SK-N-SH (cell line): ENCODE results near the gene CDC16. TPM values are rescaled to one million over a fixed set of nuclear protein-coding genes. Genes with fewer than 3 reads are reported as not detected.

ENCODE experiments used
- CTCF ChIA-PET: fragments of 300-600, 350-600 bp; formaldehyde crosslinking; extraction: SDS; loops from one replicate; lab custom pipeline; 2021; lab: Yijun Ruan, JAX
- POLR2A ChIA-PET: fragments of 350-600 bp; sonication (Branson Sonifier 250); formaldehyde crosslinking; extraction: SDS; loops from one replicate; lab custom pipeline; 2020; ENCODE audit warnings: antibody characterized with exemption, inconsistent platforms; lab: Yijun Ruan, JAX
- DNase-seq: peaks from one replicate; pipeline ENCODE4 v3.0.0; 2012
- H2AFZ ChIP-seq: fragments of 200-600 bp; sonication (generic); 2 replicates; pipeline ENCODE4 v1.8.1; 2016; ENCODE audit warnings: antibody characterized with exemption, mild to moderate bottlenecking, low read depth
- H3F3A ChIP-seq: fragments of 200-600 bp; sonication (generic); replicated peaks from 2 replicates; pipeline ENCODE3; 2016; ENCODE audit warnings: antibody characterized with exemption, mild to moderate bottlenecking; ENCODE audit not compliant: insufficient read depth
- H3K27ac ChIP-seq, 2 experiments: fragments of 200-500 bp in 1 of 2; fragments of 200-600 bp in 1 of 2; sonication (Bioruptor generic) in 1 of 2; sonication (generic), shearing (Covaris generic) in 1 of 2; 2 replicates each; pipeline versions ENCODE4 v1.5.1 to v1.6.1; 2014 to 2016; ENCODE audit warnings: low read depth in 2 of 2, inconsistent platforms in 1 of 2, low read length in 1 of 2, mild to moderate bottlenecking in 1 of 2, mixed read lengths in 1 of 2
- H3K27me3 ChIP-seq: fragments of 200-600 bp; sonication (generic), shearing (Covaris generic); 2 replicates; pipeline ENCODE4 v1.6.1; 2016; ENCODE audit warnings: mixed run types; ENCODE audit not compliant: insufficient read depth
- H3K36me3 ChIP-seq, 2 experiments: fragments of 200-500 bp in 1 of 2; fragments of 200-600 bp in 1 of 2; sonication (Bioruptor generic) in 1 of 2; sonication (generic) in 1 of 2; replicated peaks in 1 of 2; 2 replicates each; pipeline versions ENCODE3 to v1.5.1; 2014 to 2016; ENCODE audit warnings: low read length in 1 of 2, mild to moderate bottlenecking in 1 of 2; ENCODE audit not compliant: insufficient read depth in 2 of 2, control insufficient read depth in 1 of 2
- H3K4me1 ChIP-seq, 2 experiments: fragments of 200-500 bp in 1 of 2; fragments of 200-600 bp in 1 of 2; sonication (Bioruptor generic) in 1 of 2; sonication (generic), shearing (Covaris generic) in 1 of 2; 2 replicates each; pipeline versions ENCODE4 v1.5.1 to v1.6.1; 2014 to 2016; ENCODE audit warnings: low read depth in 1 of 2, low read length in 1 of 2, mixed run types in 1 of 2; ENCODE audit not compliant: insufficient read depth in 2 of 2, control insufficient read depth in 1 of 2
- H3K4me2 ChIP-seq: fragments of 200-600 bp; sonication (generic), shearing (Covaris generic); 2 replicates; pipeline ENCODE4 v1.6.1; 2017; ENCODE audit warnings: mixed run types
- H3K4me3 ChIP-seq, 2 experiments: fragments of 200-500 bp in 1 of 2; fragments of 200-600 bp in 1 of 2; sonication (Bioruptor generic) in 1 of 2; sonication (generic), shearing (Covaris generic) in 1 of 2; 2 replicates each; pipeline versions ENCODE4 v1.5.1 to v1.8.1; 2014 to 2016; ENCODE audit warnings: low read depth in 2 of 2, inconsistent platforms in 1 of 2, low read length in 1 of 2, mild to moderate bottlenecking in 1 of 2, mixed read lengths in 1 of 2, moderate library complexity in 1 of 2
- H3K79me2 ChIP-seq: fragments of 200-600 bp; sonication (generic); 2 replicates; pipeline ENCODE4 v1.8.1; 2017; ENCODE audit warnings: mild to moderate bottlenecking; ENCODE audit not compliant: insufficient read depth
- H3K9ac ChIP-seq: fragments of 200-600 bp; sonication (generic); 2 replicates; pipeline ENCODE4 v1.6.1; 2017; ENCODE audit warnings: mixed run types
- H3K9me2 ChIP-seq: fragments of 200-600 bp; sonication (generic); 2 replicates; pipeline ENCODE4 v1.6.1; 2017; ENCODE audit warnings: mixed run types
- H3K9me3 ChIP-seq: fragments of 200-600 bp; sonication (generic); 2 replicates; pipeline ENCODE4 v1.6.1; 2017; ENCODE audit warnings: mixed run types, mild to moderate bottlenecking, moderate library complexity
- H4K20me1 ChIP-seq: fragments of 200-600 bp; sonication (generic); 2 replicates; pipeline ENCODE4 v1.6.1; 2017; ENCODE audit warnings: mild to moderate bottlenecking, mixed run types; ENCODE audit not compliant: insufficient read depth
- ELF1 ChIP-seq: IDR thresholded peaks from 2 replicates; pipeline ENCODE4 v1.4.0; 2012
- EP300 ChIP-seq, 2 experiments: IDR thresholded peaks; 2 replicates each; pipeline versions ENCODE4 v1.4.0 to v1.6.1; 2012; ENCODE audit warnings: borderline replicate concordance in 1 of 2, low read depth in 1 of 2, low read length in 1 of 2
- FOSL2 ChIP-seq: IDR thresholded peaks from 2 replicates; pipeline ENCODE4 v1.4.0; 2012; ENCODE audit warnings: low read depth, mild to moderate bottlenecking, moderate library complexity, borderline replicate concordance
- FOXM1 ChIP-seq: IDR thresholded peaks from 2 replicates; pipeline ENCODE4 v1.4.0; 2012; ENCODE audit warnings: low read depth, mild to moderate bottlenecking
- GATA2 ChIP-seq: sonication (generic); formaldehyde crosslinking; IDR thresholded peaks from 2 replicates; pipeline ENCODE4 v1.5.0; 2020; ENCODE audit warnings: mild to moderate bottlenecking, missing genetic modification reagents
- MEF2A ChIP-seq: IDR thresholded peaks from 2 replicates; pipeline ENCODE4 v1.4.0; 2012; ENCODE audit warnings: low read depth, borderline replicate concordance
- POLR2AphosphoS5 ChIP-seq: IDR thresholded peaks from 2 replicates; pipeline ENCODE4 v1.6.1; 2012; ENCODE audit warnings: low read depth, low read length
- RAD21 ChIP-seq: IDR thresholded peaks from 2 replicates; pipeline ENCODE4 v1.6.1; 2012; ENCODE audit warnings: mild to moderate bottlenecking, low read length
- RCOR1 ChIP-seq: fragments of 150-350 bp; IDR thresholded peaks from 2 replicates; pipeline ENCODE4 v1.6.1; 2017; ENCODE audit warnings: antibody characterized with exemption, low read length
- RFX5 ChIP-seq: IDR thresholded peaks from 2 replicates; pipeline ENCODE4 v1.6.1; 2012; ENCODE audit warnings: mild to moderate bottlenecking, improper control_type of control experiment, low read length
- RXRA ChIP-seq: IDR thresholded peaks from 2 replicates; pipeline ENCODE4 v1.4.0; 2012; ENCODE audit warnings: low read depth, mild to moderate bottlenecking, borderline replicate concordance
- SIN3A ChIP-seq: IDR thresholded peaks from 2 replicates; pipeline ENCODE4 v1.6.1; 2012; ENCODE audit warnings: low read depth, mild to moderate bottlenecking, low read length, moderate library complexity, borderline replicate concordance
- SMC3 ChIP-seq: IDR thresholded peaks from 2 replicates; pipeline ENCODE4 v1.6.1; 2012; ENCODE audit warnings: low read depth, low read length, improper control_type of control experiment
- TAF1 ChIP-seq: IDR thresholded peaks from 2 replicates; pipeline ENCODE4 v1.6.1; 2012; ENCODE audit warnings: low read depth, mild to moderate bottlenecking, low read length, moderate library complexity, borderline replicate concordance
- TEAD4 ChIP-seq: IDR thresholded peaks from 2 replicates; pipeline ENCODE4 v1.4.0; 2012; ENCODE audit warnings: mild to moderate bottlenecking, borderline replicate concordance; ENCODE audit not compliant: insufficient read depth
- WGBS: methylation state at CpG from one replicate; pipeline ENCODE4 v1.1.6; 2017; ENCODE audit warnings: low lambda C conversion rate; 5-methylcytosine and 5-hydroxymethylcytosine counted together
- polyA plus RNA-seq, 3 experiments: library from polyadenylated mRNA; depleted of rRNA; stranded (reverse); fragments of >200 nt; gene quantifications; 2 replicates each; pipeline ENCODE4 v1.2.3, GENCODE V29; 2012
- TF ChIP-seq, protein P1 (sequence below): IDR thresholded peaks from 2 replicates; pipeline ENCODE4 v1.4.0; 2012; ENCODE audit warnings: low read depth, borderline replicate concordance
- TF ChIP-seq, protein P2 (sequence below): IDR thresholded peaks from 2 replicates; pipeline ENCODE4 v1.4.0; 2012; ENCODE audit warnings: low read depth
- TF ChIP-seq, protein P3 (sequence below): fragments of 150-350 bp; IDR thresholded peaks from 2 replicates; pipeline ENCODE4 v1.6.1; 2017; ENCODE audit warnings: antibody characterized with exemption, low read length, low read depth, borderline replicate concordance
- TF ChIP-seq, protein P4 (sequence below): fragments of 200-600 bp; sonication (generic); IDR thresholded peaks from 2 replicates; pipeline ENCODE4 v1.6.1; 2017; ENCODE audit warnings: antibody characterized with exemption, mild to moderate bottlenecking, moderate library complexity
- TF ChIP-seq, protein P5 (sequence below): IDR thresholded peaks from 2 replicates; pipeline ENCODE4 v1.4.0; 2012; ENCODE audit warnings: low read depth, borderline replicate concordance
- TF ChIP-seq, protein P6 (sequence below): fragments of 150-350 bp; IDR thresholded peaks from 2 replicates; pipeline ENCODE4 v1.6.1; 2016; ENCODE audit warnings: mild to moderate bottlenecking, low read depth, low read length

Gene CDC16
- polyA plus RNA-seq, 1 of the 3 experiments (the other 2 are of a cell fraction): 56.9 TPM

DNA sequence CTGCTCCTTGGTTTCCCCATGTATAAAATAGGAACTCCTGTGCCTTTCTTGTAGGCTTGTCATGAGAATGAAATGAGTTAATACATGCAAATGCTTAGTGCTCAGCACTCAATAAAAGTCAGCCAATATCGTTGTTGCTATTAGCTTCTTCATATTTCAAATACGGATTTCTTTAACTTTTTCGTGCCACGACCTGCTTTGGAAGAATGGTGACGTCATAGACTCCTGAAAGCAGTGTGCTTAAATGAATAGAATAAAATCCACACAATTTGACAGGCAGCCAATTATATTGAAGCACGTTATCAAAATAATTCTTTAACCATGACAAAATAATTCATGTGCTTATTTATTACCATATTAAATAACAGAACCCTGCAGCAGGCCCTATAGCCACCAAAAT is 26.6 kb upstream of the CDC16 start (continued):
- TF ChIP-seq, protein P1, sequence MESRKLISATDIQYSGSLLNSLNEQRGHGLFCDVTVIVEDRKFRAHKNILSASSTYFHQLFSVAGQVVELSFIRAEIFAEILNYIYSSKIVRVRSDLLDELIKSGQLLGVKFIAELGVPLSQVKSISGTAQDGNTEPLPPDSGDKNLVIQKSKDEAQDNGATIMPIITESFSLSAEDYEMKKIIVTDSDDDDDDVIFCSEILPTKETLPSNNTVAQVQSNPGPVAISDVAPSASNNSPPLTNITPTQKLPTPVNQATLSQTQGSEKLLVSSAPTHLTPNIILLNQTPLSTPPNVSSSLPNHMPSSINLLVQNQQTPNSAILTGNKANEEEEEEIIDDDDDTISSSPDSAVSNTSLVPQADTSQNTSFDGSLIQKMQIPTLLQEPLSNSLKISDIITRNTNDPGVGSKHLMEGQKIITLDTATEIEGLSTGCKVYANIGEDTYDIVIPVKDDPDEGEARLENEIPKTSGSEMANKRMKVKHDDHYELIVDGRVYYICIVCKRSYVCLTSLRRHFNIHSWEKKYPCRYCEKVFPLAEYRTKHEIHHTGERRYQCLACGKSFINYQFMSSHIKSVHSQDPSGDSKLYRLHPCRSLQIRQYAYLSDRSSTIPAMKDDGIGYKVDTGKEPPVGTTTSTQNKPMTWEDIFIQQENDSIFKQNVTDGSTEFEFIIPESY: no peak
- TF ChIP-seq, protein P2, sequence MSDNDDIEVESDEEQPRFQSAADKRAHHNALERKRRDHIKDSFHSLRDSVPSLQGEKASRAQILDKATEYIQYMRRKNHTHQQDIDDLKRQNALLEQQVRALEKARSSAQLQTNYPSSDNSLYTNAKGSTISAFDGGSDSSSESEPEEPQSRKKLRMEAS: no peak
- TF ChIP-seq EP300 (IDR thresholded peaks at IDR 0.05; ENCODE audit: borderline replicate concordance in 1 of 2, low read depth in 1 of 2, low read length in 1 of 2) (no peak), POLR2AphosphoS5 (no peak), RAD21 (no peak), TAF1 (no peak), SMC3 (no peak), MEF2A (no peak), FOSL2 (no peak), RFX5 (no peak), RCOR1 (no peak), ELF1 (no peak), FOXM1 (no peak)
- TF ChIP-seq, protein P3, sequence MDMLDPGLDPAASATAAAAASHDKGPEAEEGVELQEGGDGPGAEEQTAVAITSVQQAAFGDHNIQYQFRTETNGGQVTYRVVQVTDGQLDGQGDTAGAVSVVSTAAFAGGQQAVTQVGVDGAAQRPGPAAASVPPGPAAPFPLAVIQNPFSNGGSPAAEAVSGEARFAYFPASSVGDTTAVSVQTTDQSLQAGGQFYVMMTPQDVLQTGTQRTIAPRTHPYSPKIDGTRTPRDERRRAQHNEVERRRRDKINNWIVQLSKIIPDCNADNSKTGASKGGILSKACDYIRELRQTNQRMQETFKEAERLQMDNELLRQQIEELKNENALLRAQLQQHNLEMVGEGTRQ: no peak
- TF ChIP-seq, protein P4, sequence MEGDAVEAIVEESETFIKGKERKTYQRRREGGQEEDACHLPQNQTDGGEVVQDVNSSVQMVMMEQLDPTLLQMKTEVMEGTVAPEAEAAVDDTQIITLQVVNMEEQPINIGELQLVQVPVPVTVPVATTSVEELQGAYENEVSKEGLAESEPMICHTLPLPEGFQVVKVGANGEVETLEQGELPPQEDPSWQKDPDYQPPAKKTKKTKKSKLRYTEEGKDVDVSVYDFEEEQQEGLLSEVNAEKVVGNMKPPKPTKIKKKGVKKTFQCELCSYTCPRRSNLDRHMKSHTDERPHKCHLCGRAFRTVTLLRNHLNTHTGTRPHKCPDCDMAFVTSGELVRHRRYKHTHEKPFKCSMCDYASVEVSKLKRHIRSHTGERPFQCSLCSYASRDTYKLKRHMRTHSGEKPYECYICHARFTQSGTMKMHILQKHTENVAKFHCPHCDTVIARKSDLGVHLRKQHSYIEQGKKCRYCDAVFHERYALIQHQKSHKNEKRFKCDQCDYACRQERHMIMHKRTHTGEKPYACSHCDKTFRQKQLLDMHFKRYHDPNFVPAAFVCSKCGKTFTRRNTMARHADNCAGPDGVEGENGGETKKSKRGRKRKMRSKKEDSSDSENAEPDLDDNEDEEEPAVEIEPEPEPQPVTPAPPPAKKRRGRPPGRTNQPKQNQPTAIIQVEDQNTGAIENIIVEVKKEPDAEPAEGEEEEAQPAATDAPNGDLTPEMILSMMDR: no peak

DNA sequence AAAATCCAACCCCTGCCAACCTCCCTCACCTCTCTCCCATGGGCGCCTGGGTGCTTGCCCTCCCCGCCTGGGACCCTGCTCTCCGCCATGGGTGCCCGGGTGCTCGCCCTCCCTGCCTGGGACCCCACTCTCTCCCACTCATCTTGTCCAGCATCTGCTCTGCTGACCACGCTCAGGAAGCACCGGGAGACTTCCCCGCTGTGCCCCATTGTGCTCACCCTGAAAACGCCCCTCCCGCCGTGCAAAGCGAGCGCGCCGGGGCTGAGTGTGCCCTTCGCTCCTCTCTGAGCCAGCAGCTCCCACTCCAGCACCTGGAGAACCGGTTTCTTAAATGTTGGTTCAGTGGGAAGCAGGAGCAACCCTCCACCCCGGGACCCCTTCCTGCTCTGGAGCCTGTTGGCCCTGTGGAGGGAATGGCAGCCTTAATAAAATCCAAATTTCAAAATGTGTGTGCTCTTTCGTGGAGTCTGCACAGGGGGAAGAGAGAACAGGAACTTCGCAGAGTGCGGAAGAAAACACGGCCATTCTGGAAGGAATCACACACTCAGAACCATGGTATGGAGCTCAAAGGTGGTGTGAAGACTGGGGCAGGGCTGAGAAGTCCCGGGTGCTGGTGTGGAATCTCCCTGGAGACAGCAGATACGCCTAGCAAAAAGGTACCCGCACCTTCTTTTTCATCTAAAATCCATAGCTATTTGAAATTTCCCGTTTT is 23.1 kb upstream of the CDC16 start:
- H3K4me3 ChIP-seq: no peak overlapping the region
- H3K36me3 ChIP-seq: no peaks in the 10 kb centered on the region
- ChIA-PET CTCF (interaction anchor here (1.2 to 1.5 kb wide), 3 partner anchors 9 to 16 kb away, joined by 4 to 6 read pairs (median 5); no protein-coding TSS in a partner anchor), POLR2A (no interaction called here)
- peaks cover 6% of the 10 kb centered on the region for H3F3A ChIP-seq
- H4K20me1 ChIP-seq: no peaks in the 10 kb centered on the region
- H3K9me2 ChIP-seq: no peaks in the 10 kb centered on the region
- 0 out of 4 replicates have a peak, but pooled peaks cover 0 to 5% of the 10 kb centered on the region in 2 experiments for H3K4me1 ChIP-seq
- H3K4me2 ChIP-seq: peak overlapping the region; percentile 17
- 74% methylated on average over 26 of the region's 26 CpGs for WGBS
- no peaks in the 10 kb centered on the region for H3K9me3 ChIP-seq
- no peak for DNase-seq
- H3K79me2 ChIP-seq: no peaks in the 10 kb centered on the region
- peak overlapping the region; percentile 4; the same call in 1 of the 2 replicates for H2AFZ ChIP-seq
- H3K27ac ChIP-seq: no peak overlapping the region
- no peaks in the 10 kb centered on the region for H3K27me3 ChIP-seq
- no peak overlapping the region for H3K9ac ChIP-seq
- TF ChIP-seq RXRA: no peak
- TF ChIP-seq, protein P5, sequence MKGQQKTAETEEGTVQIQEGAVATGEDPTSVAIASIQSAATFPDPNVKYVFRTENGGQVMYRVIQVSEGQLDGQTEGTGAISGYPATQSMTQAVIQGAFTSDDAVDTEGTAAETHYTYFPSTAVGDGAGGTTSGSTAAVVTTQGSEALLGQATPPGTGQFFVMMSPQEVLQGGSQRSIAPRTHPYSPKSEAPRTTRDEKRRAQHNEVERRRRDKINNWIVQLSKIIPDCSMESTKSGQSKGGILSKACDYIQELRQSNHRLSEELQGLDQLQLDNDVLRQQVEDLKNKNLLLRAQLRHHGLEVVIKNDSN: no peak
- TF ChIP-seq, protein P1: no peak
- no peak for TF ChIP-seq SIN3A
- no peak for TF ChIP-seq TEAD4
- no peak for TF ChIP-seq RFX5
- no peak for TF ChIP-seq GATA2 (CRISPR knock-in tag)
- TF ChIP-seq, protein P6, sequence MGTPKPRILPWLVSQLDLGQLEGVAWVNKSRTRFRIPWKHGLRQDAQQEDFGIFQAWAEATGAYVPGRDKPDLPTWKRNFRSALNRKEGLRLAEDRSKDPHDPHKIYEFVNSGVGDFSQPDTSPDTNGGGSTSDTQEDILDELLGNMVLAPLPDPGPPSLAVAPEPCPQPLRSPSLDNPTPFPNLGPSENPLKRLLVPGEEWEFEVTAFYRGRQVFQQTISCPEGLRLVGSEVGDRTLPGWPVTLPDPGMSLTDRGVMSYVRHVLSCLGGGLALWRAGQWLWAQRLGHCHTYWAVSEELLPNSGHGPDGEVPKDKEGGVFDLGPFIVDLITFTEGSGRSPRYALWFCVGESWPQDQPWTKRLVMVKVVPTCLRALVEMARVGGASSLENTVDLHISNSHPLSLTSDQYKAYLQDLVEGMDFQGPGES: no peak
